CD4-positive, alpha-beta T cell treated with Interleukin-15 for 1 hour (primary cell): ENCODE measurements around the gene DBN1.
A peak's percentile ranks its signal among the peaks of the same experiment; 100 is the strongest.
"Not testable (repeated sequence)": the region's sequence is repeated elsewhere in the genome, so short reads cannot be mapped to it uniquely, and the experiment has no call there.

Source experiments
- DNase-seq: peaks from one replicate; pipeline ENCODE4 v3.0.0-alpha.2; 2020

The DBN1 gene

DNA sequence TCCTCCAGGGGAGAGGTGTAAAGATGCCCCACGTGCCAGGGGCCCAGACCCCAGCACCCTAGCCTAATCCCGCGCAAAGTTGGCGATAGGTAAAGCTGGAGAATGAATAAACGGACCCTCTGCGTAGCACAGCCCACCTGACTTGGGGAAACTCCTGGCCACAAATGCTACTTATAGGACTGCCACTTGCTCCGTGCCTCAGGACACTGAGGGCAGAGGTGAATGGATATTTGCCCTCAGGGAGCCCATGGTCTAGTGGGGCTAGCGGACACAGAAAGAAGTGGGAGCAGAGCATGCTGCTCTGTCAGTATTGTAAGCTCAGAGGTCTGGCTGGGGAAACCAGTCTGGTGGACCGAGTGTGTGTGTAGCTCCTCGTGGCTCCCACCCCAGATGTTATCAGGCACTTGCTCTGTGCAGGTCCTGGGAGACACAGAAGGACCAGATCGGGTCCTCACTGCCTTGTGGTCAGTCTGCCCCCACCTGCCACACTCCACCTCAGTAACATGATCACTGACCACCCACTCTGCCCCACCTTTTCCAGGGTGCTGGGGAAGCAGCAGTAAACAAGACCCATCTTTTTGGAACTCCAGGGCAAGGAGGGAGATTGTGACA lies 46.1 kb downstream of the DBN1 start:
- DNase-seq, result no peak

DNA sequence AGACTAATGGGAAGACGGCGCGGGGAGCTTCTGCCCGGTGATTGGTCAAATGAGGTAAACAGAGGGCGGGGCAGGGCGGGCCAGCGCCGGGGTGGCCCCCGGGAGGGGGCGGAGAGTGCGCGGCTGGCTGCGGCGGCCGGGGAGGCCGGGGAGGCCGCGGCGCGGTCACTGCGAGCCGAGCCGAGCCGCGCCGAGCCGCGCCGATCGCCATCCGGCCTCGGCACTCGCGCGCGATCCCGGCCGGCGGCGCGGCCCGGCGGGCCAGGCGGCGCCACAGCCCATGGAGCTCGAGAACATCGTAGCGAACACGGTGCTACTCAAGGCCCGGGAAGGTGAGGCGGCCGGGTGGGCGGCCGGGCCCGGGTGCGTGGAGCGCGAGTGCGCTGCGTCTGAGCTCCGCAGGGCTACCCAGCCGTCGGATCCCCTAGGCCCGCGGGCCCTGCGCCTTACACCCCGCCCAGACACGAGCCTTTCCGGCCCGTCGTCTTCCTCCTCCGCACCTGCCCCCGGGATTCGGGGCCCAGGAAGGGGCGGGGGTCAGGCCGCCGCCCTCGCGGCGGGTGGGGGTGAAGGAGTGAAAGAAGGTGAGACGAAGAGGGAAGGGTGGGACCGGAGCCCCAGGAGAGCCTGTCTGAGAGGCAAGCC lies 46.7 kb downstream of the DBN1 start, which contains the start of gene GRK6:
GRK6 (plus strand) TSS at position 111 of the 645 bp plus-strand sequence; CDS start at position 281, 170 bp downstream.
- peak; percentile 76 for DNase-seq

DNA sequence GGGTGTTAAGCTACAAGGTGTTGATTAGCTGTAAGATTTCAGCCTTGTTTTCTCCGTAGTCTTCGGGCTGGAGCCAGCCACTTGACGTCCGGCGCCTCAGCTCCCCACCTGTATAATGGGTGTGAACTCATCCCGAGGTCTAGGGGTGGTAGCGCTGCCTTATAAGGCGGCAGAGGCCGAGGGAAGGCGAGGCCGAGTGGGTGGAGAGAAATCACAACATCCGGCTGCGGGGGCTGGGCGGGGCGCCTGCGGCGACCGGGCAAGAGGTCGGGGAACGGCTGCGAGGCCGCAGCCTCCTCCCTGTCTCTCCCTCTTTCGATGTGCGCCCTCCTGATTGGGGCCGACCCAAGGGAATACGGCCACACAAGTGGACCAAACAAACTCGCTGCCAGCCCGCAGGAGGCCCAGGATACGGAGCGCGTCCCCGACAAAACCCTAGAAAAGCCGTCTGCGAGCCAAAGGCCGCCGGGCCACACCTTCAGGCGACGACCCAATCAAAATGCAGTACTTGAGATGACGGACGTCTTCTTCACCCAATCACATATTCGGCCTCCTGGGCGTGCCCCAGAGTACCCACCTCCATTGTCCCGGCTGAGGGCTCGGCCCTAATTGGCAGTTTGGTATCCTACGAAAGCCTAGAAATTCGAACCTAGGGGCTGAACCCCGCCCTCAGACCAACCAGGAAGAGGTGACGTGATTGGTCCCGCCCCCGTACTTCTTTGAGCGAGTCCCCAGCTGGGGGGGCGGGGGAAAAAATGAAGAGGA lies 47.5 kb downstream of the DBN1 start:
- DNase-seq, result peak; percentile 100

- no peak for DNase-seq
Measured at GRCh38 chr5:177425196-177425800, 48.1 kb downstream of the DBN1 start.

GRCh38 chr5:177423671-177424070 lies 49.8 kb downstream of the DBN1 start:
- DNase-seq, result no peak

- DNase-seq, result no peak
Measured at GRCh38 chr5:177421062-177421798, 52.2 kb downstream of the DBN1 start.

DNA sequence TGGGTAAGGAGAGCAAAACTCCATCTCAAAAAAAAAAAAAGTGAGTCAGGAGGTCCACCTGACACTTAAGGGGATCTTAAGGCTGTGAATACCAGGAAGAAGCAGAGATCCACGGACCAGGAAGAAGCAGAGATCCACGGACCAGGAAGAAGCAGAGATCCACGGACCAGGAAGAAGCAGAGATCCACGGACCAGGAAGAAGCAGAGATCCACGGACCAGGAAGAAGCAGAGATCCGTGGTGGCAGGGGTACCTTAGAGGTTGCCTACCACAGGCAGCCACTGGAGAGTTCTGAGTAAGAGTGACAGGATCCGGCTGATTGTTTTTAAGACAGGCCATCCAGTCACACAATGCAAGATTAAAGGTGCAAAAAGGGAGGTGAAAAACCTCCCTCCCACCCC lies 53.0 kb downstream of the DBN1 start:
- DNase-seq, result not testable (repeated sequence)

GRCh38 chr5:177419046-177419445 lies 54.4 kb downstream of the DBN1 start:
- no peak for DNase-seq

DNA sequence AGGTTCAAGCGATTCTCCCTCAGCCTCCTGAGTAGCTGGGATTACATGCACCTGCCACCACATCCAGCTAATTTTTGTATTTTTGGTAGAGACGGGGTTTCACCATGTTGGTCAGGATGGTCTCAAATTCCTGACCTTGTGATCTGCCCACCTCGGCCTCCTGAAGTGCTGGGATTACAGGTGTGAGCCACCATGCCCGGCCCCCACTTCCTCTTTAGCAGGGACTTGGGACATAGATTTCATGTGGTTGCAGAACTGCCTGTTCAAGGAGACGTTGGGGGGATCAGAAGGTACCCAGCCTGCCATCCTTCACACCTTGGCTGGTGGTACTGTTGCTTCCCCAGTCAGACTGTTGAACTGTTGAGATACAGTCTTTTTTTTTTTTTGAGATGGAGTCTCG lies 56.4 kb downstream of the DBN1 start:
- DNase-seq, result not testable (repeated sequence)

- DNase-seq, result no peak
Measured at GRCh38 chr5:177414481-177414880, 59.0 kb downstream of the DBN1 start.

- no peak for DNase-seq
Measured at GRCh38 chr5:177412603-177413233, 60.7 kb downstream of the DBN1 start.

DNA sequence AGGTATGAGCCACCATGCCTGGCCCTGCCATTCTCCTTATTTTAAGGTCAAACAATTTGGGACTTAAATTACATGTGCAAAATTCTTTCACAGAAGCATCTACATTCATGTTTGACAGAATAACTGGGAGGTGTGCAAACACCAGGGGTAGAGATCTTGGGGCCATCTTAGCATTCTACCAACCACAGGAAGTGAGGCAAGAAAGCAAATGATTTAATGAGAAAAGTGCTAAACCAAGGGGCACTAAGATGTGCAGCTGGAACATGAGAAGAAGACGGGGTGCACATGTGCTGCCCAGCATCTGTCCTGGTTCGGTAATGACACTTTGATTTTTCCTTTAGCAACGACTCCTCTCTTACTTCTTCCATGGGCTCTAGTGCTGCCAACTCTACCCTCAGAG lies 62.9 kb downstream of the DBN1 start:
- DNase-seq, result no peak

DNA sequence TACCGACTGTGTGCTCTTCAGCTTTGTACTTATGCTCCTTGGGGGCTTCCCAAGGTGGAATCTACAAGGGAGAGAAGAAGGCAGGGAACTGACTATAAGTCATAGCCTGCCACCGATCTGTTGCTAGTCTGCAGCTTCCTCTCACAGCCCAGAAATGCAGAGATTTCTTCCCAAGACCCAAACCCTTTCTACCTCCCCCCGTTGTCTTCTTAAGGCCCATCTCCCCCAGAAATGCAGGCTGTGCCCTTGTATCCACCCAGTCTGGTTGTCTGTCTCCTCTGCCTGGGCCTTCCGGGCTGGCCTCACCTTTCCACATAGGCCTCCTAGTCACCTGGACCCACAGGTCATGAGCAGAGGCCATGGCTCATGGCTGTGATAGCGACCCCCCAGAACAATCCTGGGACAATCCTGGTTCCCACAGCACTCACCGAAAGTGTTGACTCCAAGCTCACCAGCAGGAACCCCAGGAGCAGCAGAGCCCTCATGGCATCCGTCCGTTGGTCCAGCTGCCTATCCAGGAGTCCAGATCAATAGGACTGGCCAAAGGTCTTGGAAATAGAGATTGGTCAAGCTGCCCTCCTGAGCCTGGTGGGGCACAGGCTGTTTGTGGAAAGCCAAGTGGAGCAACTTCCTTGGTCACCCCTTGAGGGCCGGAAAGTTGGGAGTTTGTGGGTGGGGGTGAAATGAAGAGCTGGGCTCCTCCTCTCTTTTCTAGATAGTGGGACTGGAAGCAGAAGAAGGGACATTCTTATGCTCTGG lies 64.2 kb downstream of the DBN1 start, which contains the start of gene F12:
F12 (minus strand) TSS at position 522 of the 759 bp plus-strand sequence; CDS start at position 485, 37 bp downstream.
- DNase-seq, result no peak
